Measurements from ENCODE around the gene COX7A2. TPM values are rescaled to one million over a fixed set of nuclear protein-coding genes. Genes with fewer than 3 reads are reported as not detected.

COX7A2 gene
- total and polyA plus RNA-seq, 10 of the 15 experiments (the other 5 are each of a cell fraction or from before 2014, with no cell fraction given), result 199 to 1,834 (median 576) TPM

GRCh38 chr6:75285283-75285639 lies 41.7 kb upstream of the COX7A2 start (continued):
- TF ChIP-seq NKRF (conservative IDR thresholded peaks at IDR 0.05) (peak; percentile 56; the same call in 1 of the 2 replicates), JUNB (IDR thresholded peaks at IDR 0.05) (0 out of 2 replicates have a peak, but pooled peaks have one; percentile 7), MLLT1 (IDR thresholded peaks at IDR 0.05) (no peak), NFIC (IDR thresholded peaks at IDR 0.05; ENCODE audit: low read depth, low read length) (peak; percentile 40; the same call in 1 of the 2 replicates), CUX1 (IDR thresholded peaks at IDR 0.05; ENCODE audit: insufficient replicate concordance, low read depth, low read length) (peak; percentile 48)

Data from GM12878 (cell line).